SW 1271 (cell line): ENCODE measurements around the gene LHFPL4.

Experiments
- DNase-seq, 2 experiments: peaks; one replicate each; lab custom pipeline; 2025; lab: John Stamatoyannopoulos, UW

Gene LHFPL4

DNA sequence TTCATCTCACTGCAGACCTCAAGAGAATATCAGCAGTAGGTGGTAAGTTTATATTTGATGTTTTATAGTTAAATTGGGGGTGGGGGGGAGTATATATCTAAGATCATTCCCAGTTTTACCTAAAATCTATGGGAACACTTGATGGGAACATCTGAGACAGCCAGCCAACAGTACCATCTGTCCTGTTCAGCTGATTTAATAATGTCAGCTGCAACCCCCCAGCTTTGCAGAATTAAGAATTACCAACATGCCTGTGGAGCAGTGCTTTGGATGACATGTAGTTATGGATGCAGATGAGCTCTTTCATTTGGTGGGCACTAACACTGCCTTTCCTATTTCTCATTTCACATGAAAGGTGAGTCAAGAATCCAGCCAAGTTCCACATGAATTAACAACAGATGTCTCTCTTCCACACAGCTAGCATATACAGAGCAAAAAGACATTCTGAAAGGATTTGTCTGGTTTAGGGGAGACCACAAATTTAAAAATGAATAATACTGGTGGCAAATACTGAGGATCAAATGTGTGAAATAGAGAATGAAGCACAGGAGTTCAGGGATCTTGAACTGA is 80.0 kb downstream of the LHFPL4 start:
- DNase-seq = no peak

DNA sequence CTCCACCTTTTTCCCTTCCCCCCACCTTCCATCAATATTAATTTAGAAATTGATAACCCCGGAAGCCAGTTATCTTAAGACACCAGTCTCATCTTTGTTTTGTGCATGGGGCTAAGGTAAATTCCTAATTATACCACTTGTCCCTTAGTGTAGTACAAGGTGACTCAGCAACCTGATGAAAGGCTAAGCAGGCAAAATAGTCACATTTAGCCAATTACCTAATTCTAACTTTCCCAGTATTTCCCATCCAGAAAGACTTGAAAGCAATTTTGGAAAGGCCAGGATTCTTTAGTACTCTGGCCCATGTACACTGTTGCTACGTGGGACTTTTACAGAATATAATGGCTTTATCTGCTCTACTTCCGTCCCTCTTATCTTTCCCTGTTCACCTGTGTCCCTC is 83.6 kb downstream of the LHFPL4 start:
- no peak for DNase-seq

DNA sequence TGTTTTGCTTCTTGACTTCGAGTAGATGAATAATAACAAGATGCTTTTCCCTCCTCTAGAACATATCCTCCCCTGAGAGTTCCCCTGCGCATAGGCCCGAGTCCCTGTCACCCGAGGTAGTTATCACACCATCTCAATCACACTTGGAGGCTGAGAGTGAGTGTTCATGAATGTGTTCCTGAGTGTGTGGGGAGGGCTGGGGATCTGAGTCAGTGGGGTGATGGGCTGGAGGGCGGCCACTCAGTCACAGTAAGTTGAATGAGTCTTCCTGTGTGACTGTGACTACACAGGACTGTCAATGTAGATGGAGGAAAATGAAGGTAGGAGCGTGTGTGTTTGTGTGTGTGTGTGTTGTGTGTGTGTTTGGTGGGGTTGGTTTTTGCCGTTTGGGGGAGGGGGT is 85.2 kb downstream of the LHFPL4 start:
- no peak for DNase-seq

DNA sequence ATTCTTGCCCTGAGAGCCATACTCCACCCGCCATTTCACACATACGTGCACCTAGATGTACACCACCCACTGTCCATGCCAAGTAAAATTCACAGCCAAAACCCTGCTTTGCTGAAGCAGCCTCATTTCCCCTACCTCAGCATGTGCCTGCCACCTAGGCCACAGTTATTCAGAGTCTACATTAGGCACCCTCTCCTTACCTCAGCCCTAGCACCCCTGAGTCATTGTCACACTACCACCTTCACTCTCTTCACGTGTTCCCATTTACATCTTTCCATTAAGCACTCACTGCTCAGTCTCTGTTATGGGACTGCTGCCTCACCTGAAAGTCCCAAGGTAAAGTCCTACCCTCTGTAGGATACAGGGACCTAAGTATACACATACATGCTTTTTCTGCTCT is 86.2 kb downstream of the LHFPL4 start:
- no peak for DNase-seq

DNA sequence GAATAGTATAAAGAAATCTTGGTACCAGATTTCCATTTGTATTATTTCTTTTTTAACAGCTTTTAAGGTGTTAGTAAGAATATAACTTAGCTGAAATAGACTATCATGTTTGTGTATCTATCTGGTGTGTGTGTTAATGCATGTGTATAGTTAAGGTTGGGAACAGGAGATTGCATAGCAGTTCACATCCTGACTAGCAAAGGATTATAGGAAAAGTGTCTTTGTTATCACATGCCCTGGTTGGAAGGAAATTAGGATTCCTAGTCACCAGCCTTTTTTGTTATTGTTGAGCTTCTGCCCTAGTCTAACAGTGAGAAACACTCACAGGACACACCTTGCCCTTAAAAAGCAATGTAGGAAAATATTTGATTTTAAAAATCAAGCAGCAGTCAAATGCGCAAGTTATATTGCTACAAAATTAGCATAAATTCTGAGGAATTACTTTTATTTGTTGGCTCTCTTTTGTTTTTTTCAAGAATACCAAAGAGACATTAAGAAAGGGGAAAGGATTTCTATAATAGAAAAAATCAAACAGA is 98.0 kb downstream of the LHFPL4 start:
- DNase-seq = no peak

DNA sequence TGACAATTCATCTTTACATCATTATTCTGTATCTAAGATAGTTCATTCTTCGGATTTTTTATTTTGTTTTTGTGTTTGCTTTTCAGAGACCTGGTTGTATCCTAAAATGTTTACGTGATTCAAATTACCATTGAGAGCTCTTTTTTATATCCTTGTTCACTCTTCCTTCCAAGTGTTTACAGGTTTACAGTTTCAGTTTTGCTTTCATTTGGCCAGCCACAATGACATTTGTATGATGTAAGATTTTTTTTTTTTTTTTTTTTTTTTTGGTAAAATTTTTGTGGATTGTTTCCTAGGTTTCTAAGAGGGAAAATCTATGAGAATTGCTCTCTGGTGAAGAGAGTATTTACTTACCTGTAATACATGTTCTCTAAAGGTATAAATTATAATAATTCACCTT is 101.2 kb downstream of the LHFPL4 start:
- DNase-seq = peak in 1 of 2 experiments; percentile 20

DNA sequence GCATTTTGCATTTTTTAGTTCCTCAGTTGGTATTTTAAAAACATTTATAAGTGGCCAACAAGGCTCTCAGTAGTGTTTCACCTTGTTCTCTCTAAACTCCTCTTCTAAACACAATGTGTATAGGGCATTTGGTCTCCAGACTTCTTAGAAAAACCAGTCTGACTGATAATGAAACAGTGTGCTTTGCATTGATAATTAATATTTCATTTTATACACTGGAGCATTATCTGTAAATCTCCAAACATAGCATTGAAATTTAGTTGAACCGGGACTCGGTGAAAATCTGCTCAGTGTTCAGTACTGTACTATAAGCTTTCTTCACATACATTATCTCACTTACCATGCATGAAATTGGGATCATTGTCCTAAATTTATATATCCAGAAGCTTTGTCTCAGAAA is 102.6 kb downstream of the LHFPL4 start:
- DNase-seq = no peak

DNA sequence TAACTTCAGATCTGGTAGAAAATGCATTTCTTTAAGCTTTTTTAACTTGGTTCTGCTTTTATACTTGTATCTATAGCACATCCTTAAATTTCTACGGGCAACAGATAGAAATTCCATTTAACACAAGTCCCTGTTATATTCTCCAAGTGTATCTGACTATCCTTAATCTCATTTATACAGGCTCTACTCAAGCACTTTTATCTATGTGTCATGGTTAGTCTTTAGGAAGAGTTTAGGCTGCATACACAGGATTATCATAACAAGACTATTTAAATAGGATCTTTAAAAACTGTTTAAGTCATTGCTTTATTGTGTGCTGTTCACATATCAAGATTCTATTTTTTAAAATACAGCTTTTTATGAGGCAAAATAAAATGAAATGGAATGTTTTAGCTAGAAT is 103.5 kb downstream of the LHFPL4 start:
- DNase-seq = no peak

DNA sequence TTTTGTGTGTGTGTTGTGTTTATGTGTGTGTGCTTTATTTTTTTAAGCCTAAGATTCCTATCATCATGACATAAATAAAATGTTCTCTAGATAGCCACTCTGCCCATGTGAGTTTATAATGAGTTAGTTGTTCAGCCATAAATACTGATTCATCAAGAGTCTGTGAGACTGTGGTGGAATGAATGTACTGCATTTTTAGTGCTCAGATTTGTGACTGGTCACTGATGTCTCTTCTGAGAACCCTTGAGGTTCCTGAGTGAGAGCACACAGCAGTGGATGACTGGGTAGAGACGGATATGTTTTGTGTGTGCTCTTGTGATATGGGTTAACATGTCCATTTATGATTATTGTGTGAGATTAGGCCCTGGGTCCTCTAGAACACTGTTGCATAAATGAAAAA is 105.0 kb downstream of the LHFPL4 start:
- DNase-seq = no peak
